GM10266 (cell line): ENCODE results near the gene LTBP2.

Source experiments
- DNase-seq: peaks from one replicate; pipeline ENCODE4 v3.0.0; 2012; ENCODE audit errors: extremely low spot score
- CTCF ChIP-seq: IDR thresholded peaks from 2 replicates; pipeline ENCODE4 v1.5.1; 2012; ENCODE audit warnings: mild to moderate bottlenecking, low read depth; ENCODE audit not compliant: control insufficient read depth, insufficient read depth; ENCODE audit errors: missing control alignments

LTBP2 gene

GRCh38 chr14:74605531-74606223 lies 6.4 kb downstream of the LTBP2 start:
- no peak for DNase-seq
- no peak for TF ChIP-seq CTCF

- DNase-seq, result no peak
- no peak for TF ChIP-seq CTCF
These were observed 7.1 kb downstream of the LTBP2 start for GRCh38 chr14:74604911-74605310.

- TF ChIP-seq CTCF, result no peak
- no peak for DNase-seq
These were observed 7.9 kb downstream of the LTBP2 start for GRCh38 chr14:74604157-74604556.

GRCh38 chr14:74601982-74602381 lies 10.1 kb downstream of the LTBP2 start:
- DNase-seq, result no peak
- TF ChIP-seq CTCF, result no peak

- no peak for DNase-seq
- no peak for TF ChIP-seq CTCF
These were observed 12.1 kb downstream of the LTBP2 start for GRCh38 chr14:74599946-74600345.

GRCh38 chr14:74599321-74599761 lies 12.7 kb downstream of the LTBP2 start:
- no peak for TF ChIP-seq CTCF

GRCh38 chr14:74596741-74597450 lies 15.1 kb downstream of the LTBP2 start:
- no peak for DNase-seq
- TF ChIP-seq CTCF, result no peak

More at GRCh38 chr14:74599321-74599761, 12.7 kb downstream of the LTBP2 start:
- no peak for DNase-seq
